HFFc6 (cell line): ENCODE measurements around the gene HNRNPLL. TPM values are rescaled to one million over a fixed set of nuclear protein-coding genes. Genes with fewer than 3 reads are reported as not detected.

Experiments
- DNase-seq: peaks from one replicate; pipeline ENCODE4 v3.0.0-alpha.2; 2018
- H3K27ac Mint-ChIP-seq: 2 replicates; pipeline ENCODE4 v1.8.0; 2020; ENCODE audit warnings: mild to moderate bottlenecking, mixed read lengths
- H3K27me3 Mint-ChIP-seq: 2 replicates; pipeline ENCODE4 v1.8.0; 2021; ENCODE audit warnings: mild to moderate bottlenecking, moderate library complexity, mixed read lengths; ENCODE audit not compliant: insufficient read depth
- H3K36me3 Mint-ChIP-seq: 2 replicates; pipeline ENCODE4 v1.8.0; 2021; ENCODE audit warnings: low read depth, mixed read lengths
- H3K4me1 Mint-ChIP-seq: 2 replicates; pipeline ENCODE4 v1.8.0; 2020; ENCODE audit warnings: low read depth, mixed read lengths
- H3K4me3 Mint-ChIP-seq: 2 replicates; pipeline ENCODE4 v1.8.0; 2020; ENCODE audit warnings: mild to moderate bottlenecking, moderate library complexity, mixed read lengths
- H3K9me3 Mint-ChIP-seq: 2 replicates; pipeline ENCODE4 v1.8.0; 2020; ENCODE audit warnings: mild to moderate bottlenecking, mixed read lengths
- CTCF ChIP-seq: fragments of 200-600 bp; sonication (generic); IDR thresholded peaks from 2 replicates; pipeline ENCODE4 v1.5.0; 2021; ENCODE audit warnings: antibody characterized with exemption, mild to moderate bottlenecking
- total RNA-seq, 6 experiments: library from RNA; stranded (reverse); fragmentation: NEBNext Ultra II Directional; extraction: Animal tissue kit (Norgen Biotek cat#: 25700); gene quantifications; 2 replicates in 1 of 6; 3 replicates in 5 of 6; pipeline ENCODE4 v1.2.3, GENCODE V29; 2021

HNRNPLL gene
- total RNA-seq, 6 experiments from 2014 or later, result 45.5 to 57.5 (median 50.2) TPM

GRCh38 chr2:38512211-38512610 lies 90.5 kb downstream of the HNRNPLL start:
- no peak overlapping the region for H3K27ac Mint-ChIP-seq
- peaks cover 26% of the 10 kb centered on the region for H3K4me1 Mint-ChIP-seq
- no peak for TF ChIP-seq CTCF

More at GRCh38 chr2:38512211-38512610, 90.5 kb downstream of the HNRNPLL start:
- Mint-ChIP-seq H3K36me3 (no peaks in the 10 kb centered on the region), H3K9me3 (no peaks in the 10 kb centered on the region), H3K4me3 (no peak overlapping the region), H3K27me3 (peaks cover 14% of the 10 kb centered on the region)
- no peak for DNase-seq

Other genes with a start within 250 kb of the HNRNPLL start
- gene ATL2, start 225.7 kb downstream of the HNRNPLL start, total RNA-seq, result 10 to 100 TPM; 21.4 to 28.7 (median 24.4) TPM
- 10 to 100 TPM in 1 of 6 experiments, 1 to 10 TPM in 5; 6.5 to 10.1 (median 9.1) TPM for gene GALM, start 63.2 kb upstream of the HNRNPLL start, total RNA-seq
- 100 to 1,000 TPM; 120 to 153 (median 147) TPM for gene SRSF7, start 148.4 kb upstream of the HNRNPLL start, total RNA-seq
- 10 to 100 TPM; 17.0 to 23.2 (median 20.1) TPM for gene GEMIN6, start 175.3 kb upstream of the HNRNPLL start, total RNA-seq